RPMI7951 (cell line): ENCODE results near the gene BUD13. TPM values are rescaled to one million over a fixed set of nuclear protein-coding genes. Genes with fewer than 3 reads are reported as not detected.

ENCODE experiments used
- DNase-seq: peaks from one replicate; pipeline ENCODE4 v3.0.0-alpha.2; 2012; ENCODE audit warnings: low read depth
- total RNA-seq: library from RNA; depleted of rRNA; stranded (reverse); fragments of >200 nt; shearing (Covaris generic); gene quantifications from 2 replicates; pipeline ENCODE4 v1.2.3, GENCODE V29; 2014; rRNA removed

Gene BUD13
- total RNA-seq, 1 experiment from 2014 or later: 23.2 TPM

DNA sequence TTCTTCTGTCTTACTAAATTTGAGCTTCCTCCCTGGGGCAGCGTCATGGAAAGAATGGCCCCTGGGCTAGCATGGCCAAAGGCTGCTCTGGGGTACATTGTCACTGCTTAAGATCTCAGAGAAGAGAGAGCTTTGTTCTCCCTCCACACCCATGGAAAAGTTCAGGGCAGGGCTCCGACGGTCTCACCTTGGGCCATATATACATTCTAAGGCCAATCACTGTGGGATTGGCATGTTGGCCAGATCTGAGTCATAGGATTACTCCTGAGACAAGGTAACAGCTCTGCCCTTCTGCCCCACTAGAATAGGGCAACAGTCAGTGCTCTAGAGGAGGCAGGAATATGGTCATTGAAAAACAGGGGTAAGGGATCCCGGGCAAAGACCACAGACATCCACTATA lies 56.2 kb downstream of the BUD13 start:
- no peak for DNase-seq

DNA sequence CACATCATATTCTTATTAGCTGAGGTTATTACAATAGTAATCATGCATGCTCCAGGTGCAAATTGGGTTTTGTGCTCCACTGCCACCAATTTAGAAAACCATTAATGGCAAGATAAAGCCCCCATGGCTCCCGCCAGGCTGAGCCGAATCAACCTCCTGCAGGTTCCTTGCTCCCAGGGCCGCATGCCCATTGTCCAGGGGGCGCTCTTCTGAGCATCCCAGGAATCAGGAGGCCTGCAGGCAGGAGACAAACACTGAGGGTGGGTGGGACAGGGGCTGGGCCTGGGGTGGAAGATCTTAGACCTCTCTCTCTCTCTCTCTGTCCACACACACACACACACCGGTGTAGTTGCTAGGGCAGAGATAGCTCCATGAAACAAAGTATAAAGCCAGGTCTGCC lies 57.4 kb downstream of the BUD13 start:
- no peak for DNase-seq

DNA sequence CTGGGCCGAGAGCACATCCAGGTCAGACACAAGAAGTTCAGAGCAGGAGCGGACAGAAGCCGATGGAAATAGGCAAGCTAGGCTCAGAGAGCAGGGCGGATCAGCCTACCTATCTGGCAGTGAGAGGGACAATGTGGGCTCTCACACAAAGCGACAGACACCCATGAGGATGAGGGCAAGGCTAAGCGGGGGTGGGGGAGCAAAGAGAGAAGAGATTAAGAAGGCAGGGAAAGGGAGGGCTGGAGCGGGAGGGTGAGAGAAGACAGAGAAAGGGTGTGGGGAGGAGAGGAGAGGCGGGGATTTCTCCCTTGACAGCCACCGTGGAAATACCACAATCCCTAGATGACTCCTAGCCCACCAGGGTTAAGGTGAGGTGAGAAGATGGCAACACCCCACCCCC lies 57.9 kb downstream of the BUD13 start:
- no peak for DNase-seq

DNA sequence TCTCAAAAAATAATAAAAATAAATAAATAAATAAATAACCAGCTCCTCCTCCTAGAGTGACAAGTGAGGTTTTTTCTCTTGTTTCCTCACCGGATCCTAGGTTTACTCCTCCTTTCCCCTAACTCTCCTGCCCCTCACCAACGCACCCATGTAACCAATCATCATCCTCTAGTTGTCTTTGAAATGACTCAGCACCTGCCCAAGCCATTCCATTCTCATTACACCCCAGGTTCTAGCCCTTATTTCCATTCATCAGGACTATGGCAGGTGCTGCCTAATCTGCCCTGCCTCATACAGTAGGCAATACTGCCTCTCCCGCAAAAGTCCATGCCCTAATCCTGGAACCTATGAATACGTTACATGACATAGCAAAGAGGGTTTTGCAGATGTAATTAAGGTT lies 60.4 kb downstream of the BUD13 start:
- no peak for DNase-seq

DNA sequence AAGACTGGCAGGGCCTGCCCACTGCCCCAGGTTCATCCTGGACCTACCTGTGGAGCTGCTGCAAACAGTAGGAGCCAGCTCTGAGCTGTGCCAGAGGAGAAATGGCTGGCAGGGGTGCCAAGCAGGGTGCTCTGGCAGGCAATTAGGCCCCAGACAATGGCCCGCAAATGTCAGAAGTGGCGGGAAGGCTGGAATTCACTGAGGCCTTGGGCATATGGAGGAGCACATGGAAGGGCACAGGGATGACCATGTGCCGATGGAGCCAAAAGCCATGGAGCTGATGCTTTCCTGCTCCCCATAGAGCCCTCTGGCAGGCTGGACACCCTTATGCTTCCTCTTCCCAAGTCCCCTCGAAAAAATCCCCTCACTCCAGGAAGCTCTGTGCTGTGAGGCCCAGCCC lies 62.0 kb downstream of the BUD13 start:
- DNase-seq: no peak

DNA sequence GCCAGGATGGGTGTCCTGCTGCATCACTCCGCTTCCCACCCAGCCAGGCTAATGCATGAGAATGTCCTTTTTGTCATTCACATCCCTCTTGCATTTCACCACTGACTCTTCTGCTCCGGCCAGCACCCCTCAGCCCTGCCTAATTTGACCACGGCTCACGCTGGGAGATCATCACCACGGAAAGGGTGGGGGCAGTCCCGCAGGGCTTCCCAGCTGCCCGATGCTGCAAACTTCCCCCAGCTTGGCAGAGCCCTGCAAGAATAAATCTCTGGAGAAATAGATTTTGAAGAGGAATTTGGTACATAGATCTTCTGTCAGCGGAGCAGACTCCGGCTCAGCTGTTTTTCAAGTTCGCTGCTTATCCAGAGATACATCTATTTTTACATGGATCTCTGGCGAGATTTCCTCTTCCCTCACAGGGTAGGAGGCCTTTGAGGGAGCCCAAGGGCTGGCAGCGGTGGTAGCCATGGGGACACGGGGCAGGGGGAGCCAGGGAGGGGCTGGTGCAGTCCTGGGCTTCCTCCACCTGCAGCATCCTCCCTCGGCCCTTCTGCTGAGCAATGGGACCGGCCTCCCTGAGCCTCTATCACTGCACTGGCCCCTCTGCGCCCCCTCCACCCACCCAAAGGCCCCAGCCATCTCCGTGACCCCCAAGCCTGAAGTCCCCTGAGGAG lies 62.6 kb downstream of the BUD13 start:
- DNase-seq: no peak

DNA sequence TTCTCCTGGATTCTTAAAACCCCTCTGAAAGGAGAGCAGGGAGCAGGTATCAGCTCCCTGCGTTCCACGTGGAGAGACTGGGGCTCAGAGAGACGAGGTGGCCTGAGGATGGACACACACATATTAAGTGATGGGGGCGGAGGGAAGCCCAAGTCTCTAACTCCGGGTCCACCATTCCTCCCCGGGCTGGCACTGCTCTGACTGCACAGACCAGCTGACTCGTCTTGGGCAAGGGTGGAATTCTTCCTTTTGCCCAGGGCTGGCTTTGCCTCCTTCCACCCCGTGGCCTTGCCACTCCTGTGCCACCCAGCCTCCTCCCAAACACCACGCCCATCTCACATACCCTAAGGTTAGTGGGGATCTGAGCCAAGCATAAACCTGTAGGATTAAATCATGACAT lies 65.0 kb downstream of the BUD13 start:
- DNase-seq: no peak

DNA sequence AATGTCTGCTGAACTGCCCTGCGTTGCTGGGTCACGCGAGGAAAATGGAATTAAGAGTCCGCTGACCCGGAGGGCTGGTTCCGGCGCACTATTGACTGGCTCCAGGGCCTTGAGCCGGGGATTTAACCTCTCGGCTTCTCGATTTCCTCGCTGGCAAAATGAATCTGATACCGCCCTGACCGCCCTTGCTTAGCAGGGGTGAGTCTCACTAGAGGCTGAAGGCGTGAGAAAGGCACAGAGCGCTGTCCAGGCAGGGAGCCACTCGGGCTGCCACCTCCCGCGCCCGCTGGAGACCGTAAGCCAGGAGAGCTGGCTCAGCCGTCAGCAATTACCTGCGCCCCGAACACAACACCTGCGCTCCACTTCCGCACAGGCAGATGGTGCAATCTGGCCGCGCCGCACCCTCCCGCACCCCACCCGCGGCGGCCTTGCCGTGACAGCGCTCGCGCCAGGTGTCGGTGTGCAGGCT lies 65.6 kb downstream of the BUD13 start:
- DNase-seq: no peak

DNA sequence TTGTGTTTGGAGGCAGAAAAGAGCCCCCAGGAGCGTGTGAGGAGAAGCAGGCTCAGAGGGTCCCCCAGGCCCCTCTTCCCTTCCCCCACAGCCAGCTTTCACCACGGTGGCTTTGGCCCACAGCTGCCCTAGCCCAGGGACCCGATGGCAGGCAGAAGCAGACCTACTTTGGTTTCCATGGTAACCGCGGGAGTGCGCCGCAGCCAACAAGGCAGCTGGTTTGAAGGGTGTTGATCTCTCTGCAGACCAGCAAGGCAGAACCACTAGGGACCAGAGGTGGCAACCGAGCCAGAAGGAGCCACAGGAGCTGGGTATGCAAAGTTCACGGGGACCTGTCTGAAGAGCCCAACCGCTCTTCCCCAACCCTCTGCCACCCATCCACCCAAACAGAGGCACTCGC lies 69.4 kb downstream of the BUD13 start:
- DNase-seq: no peak

DNA sequence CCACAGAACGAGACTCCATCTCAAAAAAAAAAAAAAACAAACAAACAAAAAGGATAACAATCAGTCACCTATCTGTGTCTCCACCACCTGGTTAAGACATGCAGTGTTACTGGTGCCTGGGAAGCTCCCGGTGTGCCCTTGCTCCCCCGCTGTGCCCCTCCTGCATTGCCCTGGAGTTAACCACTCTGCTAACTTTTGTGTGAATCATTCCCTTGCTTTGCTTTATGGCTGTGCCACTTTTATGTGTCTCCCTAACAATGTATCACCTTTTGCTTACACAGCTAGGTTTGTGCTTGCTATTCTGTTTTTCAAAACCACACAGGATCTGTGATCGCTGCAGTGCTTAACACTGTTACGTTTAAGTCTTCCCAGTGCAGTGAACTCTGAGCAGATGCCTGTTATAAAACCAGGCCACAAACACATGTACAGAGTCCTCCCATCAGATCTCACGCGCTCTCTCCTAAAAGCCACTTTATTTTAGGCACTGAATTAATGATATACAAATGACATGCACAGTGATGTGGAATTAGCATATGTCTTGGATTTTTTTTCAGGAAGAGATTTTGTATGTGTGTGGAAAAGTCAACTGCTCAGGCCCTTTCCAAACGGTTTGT lies 69.9 kb downstream of the BUD13 start:
- no peak for DNase-seq

DNA sequence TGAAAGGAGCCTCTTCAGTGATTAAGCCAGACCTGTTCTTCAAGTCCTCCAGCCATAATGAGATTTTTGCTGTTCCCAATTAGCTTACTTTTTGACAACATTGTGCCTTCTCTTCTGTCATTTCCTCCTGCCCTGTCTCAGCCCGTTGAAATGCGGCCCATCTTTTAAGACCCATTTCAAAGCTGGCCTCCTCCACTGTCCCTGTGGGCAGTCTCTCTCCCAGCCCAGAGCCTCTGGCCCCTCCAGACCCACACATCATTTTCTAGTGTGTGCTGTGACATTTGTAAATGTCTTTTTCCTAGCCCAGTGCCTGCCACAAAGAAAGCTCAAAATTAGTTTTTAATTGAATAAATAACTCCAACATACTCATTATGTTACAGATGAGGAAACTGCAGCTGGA lies 70.9 kb downstream of the BUD13 start:
- DNase-seq: no peak

DNA sequence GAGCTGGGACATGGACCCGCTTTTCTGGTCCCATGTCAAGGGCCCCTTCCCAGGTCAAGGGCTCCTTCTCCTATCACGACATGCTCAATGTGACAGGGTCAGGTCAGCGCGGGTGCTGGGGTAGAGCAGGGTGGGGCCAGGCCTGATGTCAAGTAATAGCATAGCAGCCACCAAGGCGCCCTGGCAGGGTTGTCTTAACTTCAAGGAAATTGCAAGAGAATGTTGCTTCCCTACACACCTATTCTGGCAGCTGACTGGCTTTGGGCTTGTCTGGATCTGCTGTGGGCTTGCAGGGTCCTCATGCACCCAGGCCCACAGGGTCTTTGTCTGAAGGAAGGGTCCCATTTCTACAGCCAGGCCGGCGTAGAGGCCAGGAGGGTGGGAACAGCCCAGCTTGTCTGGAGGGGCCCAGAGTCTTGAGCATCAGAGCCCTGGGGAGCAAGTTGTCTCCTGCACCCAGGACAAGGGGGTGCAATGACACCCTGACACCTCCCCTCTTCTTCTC lies 71.4 kb downstream of the BUD13 start:
- DNase-seq: no peak

DNA sequence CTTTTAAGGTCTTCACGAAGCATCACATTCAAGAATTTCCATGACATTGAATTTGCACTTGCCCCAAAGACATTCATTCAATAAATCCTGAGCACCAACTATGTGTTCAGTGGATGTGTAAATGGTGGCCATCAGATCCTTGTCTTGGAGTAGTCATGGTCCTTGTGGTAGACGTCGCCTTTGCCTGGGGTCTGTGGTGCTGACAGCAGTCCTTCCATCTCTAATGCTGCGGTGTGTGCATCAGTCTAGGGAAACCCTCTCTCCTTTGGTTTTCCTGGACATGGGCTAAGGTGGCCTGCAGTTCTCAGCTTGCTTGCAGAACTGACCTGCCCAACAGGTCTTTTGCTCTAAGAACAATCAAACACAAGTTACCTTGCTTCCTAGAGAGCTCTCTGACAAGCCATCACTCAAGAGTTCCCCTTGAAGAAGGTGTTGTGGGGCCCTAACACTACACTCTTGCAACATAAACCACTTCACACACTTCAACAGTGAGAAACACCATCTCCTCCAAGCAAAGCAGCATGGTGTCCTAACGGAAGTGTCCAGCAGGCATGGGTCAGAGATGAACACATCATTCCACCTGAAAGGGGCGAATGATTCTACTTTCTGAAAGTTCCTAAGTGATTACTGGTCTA lies 72.1 kb downstream of the BUD13 start:
- DNase-seq: no peak

Other genes starting within 250 kb of the BUD13 start
- gene ZPR1, start 15.0 kb upstream of the BUD13 start, total RNA-seq: 61.7 and 63.3 TPM in 2 replicates
- not detected in 2 replicates for gene APOA5, start 18.9 kb upstream of the BUD13 start, total RNA-seq
- not detected in 2 replicates for gene APOA4, start 50.3 kb upstream of the BUD13 start, total RNA-seq
- gene APOC3, start 56.9 kb upstream of the BUD13 start, total RNA-seq: not detected in 2 replicates
- 0.48 TPM in 1 of 2 replicates, not detected in the other for gene APOA1, start 64.6 kb upstream of the BUD13 start, total RNA-seq